ENCODE data around the gene ID3.

Gene ID3

GRCh38 chr1:23563755-23564374 lies 4.6 kb upstream of the ID3 start:
- POLR2A ChIA-PET, result no interaction called here
- TF ChIP-seq, protein P1, sequence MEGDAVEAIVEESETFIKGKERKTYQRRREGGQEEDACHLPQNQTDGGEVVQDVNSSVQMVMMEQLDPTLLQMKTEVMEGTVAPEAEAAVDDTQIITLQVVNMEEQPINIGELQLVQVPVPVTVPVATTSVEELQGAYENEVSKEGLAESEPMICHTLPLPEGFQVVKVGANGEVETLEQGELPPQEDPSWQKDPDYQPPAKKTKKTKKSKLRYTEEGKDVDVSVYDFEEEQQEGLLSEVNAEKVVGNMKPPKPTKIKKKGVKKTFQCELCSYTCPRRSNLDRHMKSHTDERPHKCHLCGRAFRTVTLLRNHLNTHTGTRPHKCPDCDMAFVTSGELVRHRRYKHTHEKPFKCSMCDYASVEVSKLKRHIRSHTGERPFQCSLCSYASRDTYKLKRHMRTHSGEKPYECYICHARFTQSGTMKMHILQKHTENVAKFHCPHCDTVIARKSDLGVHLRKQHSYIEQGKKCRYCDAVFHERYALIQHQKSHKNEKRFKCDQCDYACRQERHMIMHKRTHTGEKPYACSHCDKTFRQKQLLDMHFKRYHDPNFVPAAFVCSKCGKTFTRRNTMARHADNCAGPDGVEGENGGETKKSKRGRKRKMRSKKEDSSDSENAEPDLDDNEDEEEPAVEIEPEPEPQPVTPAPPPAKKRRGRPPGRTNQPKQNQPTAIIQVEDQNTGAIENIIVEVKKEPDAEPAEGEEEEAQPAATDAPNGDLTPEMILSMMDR (IDR thresholded peaks at IDR 0.05; ENCODE audit: control extremely low read depth, extremely low read depth, low read depth, missing control alignments), result no peak
- CTCF ChIA-PET, result interaction anchor here (0.9 to 6.3 kb wide), 10 partner anchors 9 to 74 kb away, joined by 3 to 32 read pairs (median 5); no protein-coding TSS in a partner anchor
- no peak for DNase-seq (ENCODE audit: extremely low spot score)

GRCh38 chr1:23563003-23563402 lies 3.7 kb upstream of the ID3 start:
- TF ChIP-seq, protein P1 (IDR thresholded peaks at IDR 0.05; ENCODE audit: control extremely low read depth, extremely low read depth, low read depth, missing control alignments), result no peak
- DNase-seq (ENCODE audit: extremely low spot score), result no peak
- POLR2A ChIA-PET, result no interaction called here
- CTCF ChIA-PET, result interaction anchor here (1.5 kb wide), 1 partner anchor 27 kb away, joined by 3 read pairs; no protein-coding TSS in a partner anchor

DNA sequence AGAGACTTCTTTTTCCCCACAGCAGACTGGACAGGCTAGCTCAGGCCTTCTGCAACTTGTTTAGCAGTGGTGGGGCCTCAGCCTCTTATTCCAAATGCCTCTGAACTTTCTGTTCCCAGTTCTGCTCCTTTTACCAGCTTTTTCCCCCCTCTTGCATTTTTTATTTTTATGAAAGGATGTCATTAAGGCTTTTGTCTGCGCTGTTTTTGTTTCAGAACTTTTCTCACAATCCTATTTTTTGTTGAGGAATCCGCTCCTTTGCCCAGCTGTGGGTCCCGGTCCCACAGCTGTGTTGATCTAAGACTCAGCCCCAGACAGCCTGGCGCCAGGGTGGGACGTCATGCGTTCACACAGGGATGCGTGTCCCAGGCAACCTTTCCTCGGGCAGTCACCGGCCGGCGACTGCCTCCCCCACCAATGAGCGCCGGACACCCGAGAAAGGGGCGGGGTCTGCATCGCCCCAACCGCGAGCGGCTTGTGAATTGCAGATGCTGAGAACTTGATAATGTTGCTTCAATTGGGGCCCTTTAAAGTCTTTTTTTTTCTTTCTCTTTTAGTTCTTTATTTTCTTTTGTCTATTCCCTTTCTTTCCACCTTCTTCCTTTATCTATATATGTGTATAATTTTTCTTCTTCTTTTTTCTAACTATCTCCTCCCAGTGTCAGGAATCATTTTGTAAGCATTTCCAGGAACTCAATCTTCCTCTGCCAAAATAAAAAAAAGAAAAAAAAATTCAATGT lies 3.0 kb upstream of the ID3 start:
- ChIA-PET POLR2A (interaction anchor here (0.6 kb wide), 1 partner anchor 30 kb away, joined by 4 read pairs; no protein-coding TSS in a partner anchor), CTCF (interaction anchor here (1.5 to 24.9 kb wide), 2 partner anchors 28 to 73 kb away, joined by 3 to 858 read pairs; no protein-coding TSS in a partner anchor)
- TF ChIP-seq, protein P1 (IDR thresholded peaks at IDR 0.05; ENCODE audit: control extremely low read depth, extremely low read depth, low read depth, missing control alignments), result no peak
- DNase-seq (ENCODE audit: extremely low spot score), result peak; percentile 77

- TF ChIP-seq, protein P1 (IDR thresholded peaks at IDR 0.05; ENCODE audit: control extremely low read depth, extremely low read depth, low read depth, missing control alignments), result no peak
- CTCF ChIA-PET, result interaction anchor here (1.5 to 24.9 kb wide), 2 partner anchors 29 to 74 kb away, joined by 3 to 858 read pairs; no protein-coding TSS in a partner anchor
- DNase-seq (ENCODE audit: extremely low spot score), result no peak
- POLR2A ChIA-PET, result interaction anchor here (0.6 kb wide), 1 partner anchor 30 kb away, joined by 4 read pairs; no protein-coding TSS in a partner anchor
These were observed 2.5 kb upstream of the ID3 start for GRCh38 chr1:23561813-23562100.

DNA sequence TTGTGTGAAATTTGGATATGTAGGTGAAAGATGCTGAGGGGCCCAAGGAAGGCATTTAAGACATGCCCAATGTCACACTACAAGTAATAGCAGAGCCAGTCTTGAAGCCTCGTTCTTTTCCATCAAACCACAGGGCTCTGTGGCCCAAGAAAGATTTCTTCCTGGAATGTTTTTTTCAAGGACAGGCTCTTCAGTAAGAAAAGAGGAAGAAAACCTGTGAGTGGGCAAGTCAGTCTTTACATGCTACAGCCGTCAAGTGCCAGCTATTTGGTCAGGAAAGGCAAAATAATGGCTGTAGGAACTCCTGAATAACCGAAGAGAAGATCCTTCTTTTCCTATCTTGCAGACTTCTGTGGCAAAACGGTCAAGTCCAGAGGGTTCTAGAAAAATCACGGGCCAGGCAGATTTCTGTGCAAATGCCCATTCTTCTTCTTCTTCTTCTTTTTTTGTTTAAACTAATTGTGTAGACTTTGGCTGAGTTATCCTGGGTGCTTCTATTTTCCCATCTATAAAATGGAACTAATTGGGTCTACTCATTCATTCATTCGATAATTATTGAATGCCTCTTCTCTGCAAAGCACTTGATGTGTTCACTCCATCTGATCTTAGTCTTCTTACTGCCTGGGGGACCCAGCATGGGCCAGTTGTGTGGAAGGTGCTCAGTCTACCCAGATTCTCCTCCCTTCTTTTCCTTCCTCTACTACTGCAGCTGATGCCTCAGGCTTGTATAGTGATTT lies 1.9 kb upstream of the ID3 start:
- ChIA-PET CTCF (interaction anchor here (1.5 to 24.9 kb wide), 3 partner anchors 16 to 74 kb away, joined by 3 to 858 read pairs (median 17); no protein-coding TSS in a partner anchor), POLR2A (interaction anchor here (0.6 kb wide), 1 partner anchor 31 kb away, joined by 4 read pairs; no protein-coding TSS in a partner anchor)
- no peak for DNase-seq (ENCODE audit: extremely low spot score)
- TF ChIP-seq, protein P1 (IDR thresholded peaks at IDR 0.05; ENCODE audit: control extremely low read depth, extremely low read depth, low read depth, missing control alignments), result no peak
